AML-193 (cell line): Measurements from ENCODE around the gene GSE1.

Source experiments
- DNase-seq, 2 experiments: peaks; one replicate each; lab custom pipeline; 2025; lab: John Stamatoyannopoulos, UW

GSE1 gene

GRCh38 chr16:85648805-85649204, 35.7 kb downstream of the GSE1 start:
- DNase-seq: no peak

GRCh38 chr16:85649411-85650134, 36.5 kb downstream of the GSE1 start:
- DNase-seq: no peak

- DNase-seq: no peak
Measured at GRCh38 chr16:85650135-85650843, 37.2 kb downstream of the GSE1 start.

GRCh38 chr16:85650844-85651628, 37.9 kb downstream of the GSE1 start:
- no peak for DNase-seq

GRCh38 chr16:85651629-85652430, 38.7 kb downstream of the GSE1 start:
- DNase-seq: no peak

GRCh38 chr16:85652431-85653221, 39.5 kb downstream of the GSE1 start:
- no peak for DNase-seq

GRCh38 chr16:85653290-85653891, 40.3 kb downstream of the GSE1 start:
- no peak for DNase-seq

GRCh38 chr16:85654251-85655095, 41.4 kb downstream of the GSE1 start:
- DNase-seq: no peak

GRCh38 chr16:85655216-85656129, 42.4 kb downstream of the GSE1 start:
- no peak for DNase-seq

- no peak for DNase-seq
Measured at GRCh38 chr16:85656351-85657266, 43.5 kb downstream of the GSE1 start.

GRCh38 chr16:85657267-85657650, 44.1 kb downstream of the GSE1 start:
- no peak for DNase-seq

- no peak for DNase-seq
Measured at GRCh38 chr16:85657996-85658395, 44.9 kb downstream of the GSE1 start.

GRCh38 chr16:85658504-85659326, 45.6 kb downstream of the GSE1 start:
- DNase-seq: no peak

- no peak for DNase-seq
Measured at GRCh38 chr16:85659336-85659735, 46.2 kb downstream of the GSE1 start.

GRCh38 chr16:85659805-85660511, 46.8 kb downstream of the GSE1 start:
- peak; percentile 36 to 37 for DNase-seq
